Measurements from ENCODE around the gene ZNF330.

- TF ChIP-seq GATA2 (IDR thresholded peaks at IDR 0.05; ENCODE audit: low read depth, low read length) = no peak
- no peak for TF ChIP-seq GATA3 (IDR thresholded peaks at IDR 0.05; ENCODE audit: low read depth, low read length)
Observed at GRCh38 chr4:141240259-141240658, 19.6 kb downstream of the ZNF330 start.
